HG03039 (cell line): ENCODE results near the gene BEX4.
A peak's percentile ranks its signal among the peaks of the same experiment; 100 is the strongest.
"Not testable (repeated sequence)": the region's sequence is repeated elsewhere in the genome, so short reads cannot be mapped to it uniquely, and the experiment has no call there.

ENCODE experiments used
- ATAC-seq: cut with Tn5 transposase; IDR thresholded peaks from one replicate; pipeline ENCODE4 v1.9.1; 2021; ENCODE audit warnings: mild to moderate bottlenecking, moderate library complexity; ENCODE audit not compliant: unreplicated experiment

The BEX4 gene

DNA sequence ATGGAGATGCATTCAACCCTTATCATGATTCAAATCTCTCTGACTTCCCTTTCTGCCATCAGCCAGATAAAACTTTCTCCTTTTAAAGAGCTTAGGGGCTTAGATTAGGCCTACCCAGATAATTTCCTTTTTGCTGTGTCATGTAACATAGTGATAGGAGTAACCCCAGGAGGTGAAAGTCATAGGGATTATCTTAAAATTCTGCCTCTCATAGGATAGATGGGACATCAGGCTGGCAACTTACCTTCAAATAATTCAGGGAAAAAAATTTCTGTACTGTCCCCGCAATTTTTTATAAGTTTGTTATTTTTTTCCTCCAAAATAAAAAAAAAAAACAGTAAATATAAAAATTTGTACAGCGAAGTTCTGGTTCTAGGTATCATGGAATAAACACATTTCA is 20.7 kb downstream of the BEX4 start:
- ATAC-seq = not testable (repeated sequence)

DNA sequence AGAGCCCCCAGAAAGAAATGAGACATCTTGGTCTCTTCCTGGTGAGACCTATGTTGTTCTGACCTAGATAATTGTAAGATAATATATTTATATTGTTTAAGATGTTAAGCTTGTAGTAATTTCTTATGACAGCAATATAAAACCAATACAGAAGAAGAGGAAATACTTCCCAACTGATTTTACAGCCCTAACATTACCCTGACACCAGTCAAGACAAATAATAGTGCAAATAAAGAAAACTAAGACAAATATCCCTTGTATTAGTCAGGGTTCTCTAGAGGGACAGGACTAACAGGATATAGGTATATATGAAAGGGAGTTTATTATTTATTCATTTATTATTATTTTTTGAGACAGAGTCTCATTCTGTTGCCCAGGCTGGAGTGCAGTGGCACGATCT is 21.4 kb downstream of the BEX4 start:
- ATAC-seq = no peak

DNA sequence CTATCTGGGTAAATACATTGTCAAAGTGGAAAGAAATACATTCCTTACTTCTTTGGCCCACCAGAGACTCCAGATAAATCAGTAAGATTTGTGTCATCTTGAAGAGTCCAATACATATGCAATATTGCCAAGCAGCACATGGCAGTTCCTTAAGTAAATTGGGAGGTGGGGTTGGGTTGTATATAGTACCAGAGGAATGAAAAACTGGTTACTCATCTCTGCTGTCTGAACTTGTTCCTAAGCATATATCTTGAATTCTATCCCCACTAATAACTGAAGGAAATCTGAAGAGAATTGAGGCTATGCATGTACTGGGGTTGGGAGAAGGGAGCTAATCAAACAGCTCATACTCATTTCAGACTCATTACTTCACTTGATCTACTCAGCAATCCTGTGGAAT is 25.2 kb downstream of the BEX4 start:
- ATAC-seq = no peak

DNA sequence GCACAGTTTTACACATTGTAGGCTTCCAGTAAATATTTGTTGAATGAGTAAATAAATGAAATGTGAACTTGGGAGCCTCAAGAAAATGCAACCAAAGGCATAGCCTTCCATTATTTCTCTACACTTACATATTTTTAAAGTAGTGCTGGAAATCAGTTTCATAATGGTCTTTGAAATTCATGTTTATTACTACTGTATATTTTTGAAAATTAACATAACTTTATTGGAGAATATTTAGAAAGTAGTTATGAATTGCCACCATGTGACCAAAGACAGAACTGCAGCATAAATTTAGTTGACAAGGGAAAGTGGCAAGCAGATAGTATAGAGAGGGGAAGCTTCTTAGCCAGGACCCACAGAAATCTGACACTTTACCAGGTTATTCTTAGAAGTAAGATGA is 33.6 kb downstream of the BEX4 start:
- ATAC-seq = no peak

DNA sequence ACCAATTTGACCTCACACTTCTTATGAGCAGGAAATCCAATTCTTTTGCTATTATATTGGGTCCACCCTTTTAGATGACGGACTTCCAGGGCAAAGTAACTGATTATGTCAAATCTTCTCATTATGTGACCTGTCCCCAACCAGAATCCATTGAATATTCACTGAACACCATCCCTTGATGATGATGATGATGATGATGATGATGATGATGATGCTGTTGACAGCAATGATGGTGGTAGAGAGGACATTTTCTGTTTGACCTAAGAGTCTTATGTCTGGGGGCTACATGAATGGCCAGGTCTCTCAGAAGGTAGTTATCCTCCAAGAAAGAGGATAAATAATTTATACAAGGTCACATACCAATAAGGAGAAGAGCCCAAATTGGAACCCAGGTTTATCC is 34.9 kb downstream of the BEX4 start:
- no peak for ATAC-seq

DNA sequence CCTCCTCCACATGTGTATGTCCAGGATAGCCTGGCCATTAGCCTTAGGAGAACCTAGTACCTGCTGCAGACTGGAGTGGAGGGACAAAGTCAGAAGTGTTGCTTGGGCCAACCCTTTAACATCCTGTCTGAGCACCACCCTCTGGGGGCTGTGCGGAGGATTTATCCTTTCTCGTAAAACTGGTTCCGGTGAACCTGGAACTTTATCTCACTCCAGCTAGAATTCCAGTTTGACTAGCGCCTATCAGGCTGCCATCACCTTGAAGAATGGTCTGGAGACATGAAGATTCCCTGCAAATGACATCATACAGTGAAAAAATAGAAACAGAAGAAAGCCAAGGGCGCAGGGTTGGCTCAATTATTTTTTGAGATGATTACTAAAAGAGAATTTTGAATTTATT is 36.1 kb downstream of the BEX4 start:
- no peak for ATAC-seq

DNA sequence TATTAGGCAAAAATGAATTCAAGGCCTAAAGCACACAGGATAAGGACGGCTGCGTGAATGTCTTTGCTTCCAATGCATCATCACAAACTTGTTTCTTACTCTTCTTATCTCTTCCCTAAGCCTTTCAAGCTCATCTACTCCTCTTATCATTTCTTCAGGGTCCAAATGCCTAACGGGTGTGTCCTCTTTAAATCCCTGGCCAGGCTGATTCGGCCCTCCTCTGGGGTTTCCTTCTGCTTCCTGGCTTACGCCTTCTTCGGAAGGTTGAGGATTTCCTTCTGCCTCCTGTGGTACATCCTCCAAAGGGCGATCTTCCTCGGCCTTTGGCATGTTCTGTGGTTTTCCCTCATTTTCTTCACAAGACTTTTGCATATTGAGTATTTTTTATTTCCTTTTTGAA is 38.7 kb downstream of the BEX4 start:
- no peak for ATAC-seq

DNA sequence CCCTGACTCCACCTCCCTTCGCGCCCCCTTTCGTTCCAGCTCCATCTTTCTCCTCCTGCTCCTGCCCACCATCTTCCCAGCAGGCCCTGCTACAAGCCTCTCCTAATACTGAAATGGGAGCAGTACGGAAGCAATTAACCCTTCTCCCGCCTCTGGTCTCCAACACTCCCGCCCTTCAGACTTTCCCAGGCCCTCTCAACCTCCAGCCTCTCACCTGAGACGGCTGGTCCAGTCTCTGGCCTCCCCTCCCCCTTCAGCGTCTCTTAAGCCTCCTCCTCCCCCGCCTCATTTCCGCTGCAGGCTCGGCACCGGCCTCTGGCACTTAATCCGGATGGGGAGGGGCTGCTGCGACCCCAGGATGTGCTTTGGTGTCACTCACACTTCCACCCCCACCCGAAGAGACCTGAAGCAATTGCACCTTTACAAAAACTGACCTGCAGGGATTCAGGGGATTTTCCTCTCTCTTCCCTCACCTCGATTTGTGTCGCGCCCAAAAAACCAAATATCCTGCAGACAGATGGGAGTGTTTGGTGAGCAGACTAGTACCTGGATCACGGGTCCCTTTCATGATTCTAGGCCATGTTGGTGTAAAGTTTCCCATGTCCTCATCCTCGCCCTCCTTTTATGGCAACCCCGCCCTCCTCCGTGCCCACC is 39.4 kb downstream of the BEX4 start:
- ATAC-seq = peak; percentile 56

DNA sequence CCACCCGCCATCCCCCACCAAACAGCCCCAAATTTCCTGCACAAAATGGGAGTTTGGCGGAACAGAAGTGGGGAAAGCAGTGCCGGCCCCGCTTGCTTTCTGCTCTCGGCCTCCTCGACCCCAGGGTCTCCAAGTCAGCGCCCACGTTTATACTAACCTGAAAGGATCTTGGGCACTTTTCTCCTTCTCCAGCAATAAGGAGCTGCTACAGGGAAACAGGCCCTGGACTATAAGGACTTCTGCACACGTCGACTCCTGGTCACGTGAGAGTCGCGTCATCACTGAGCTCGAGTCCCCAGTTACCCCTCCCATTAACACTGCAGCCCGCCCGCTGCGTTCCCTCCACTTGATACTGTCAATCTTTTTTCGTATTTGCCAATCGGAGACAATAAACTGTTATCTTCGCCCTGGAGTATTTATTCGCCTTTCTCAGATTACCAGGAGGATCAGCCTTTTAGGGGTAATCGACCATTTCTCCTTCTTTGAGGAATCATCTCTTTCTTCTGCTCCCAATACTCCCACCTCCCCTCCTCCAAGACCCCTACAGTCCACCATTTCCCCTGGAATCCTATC is 40.1 kb downstream of the BEX4 start, which contains the start of gene TCEAL8:
TSS of gene TCEAL8 (minus strand) at position 235 of the 573 bp plus-strand sequence. CDS start 1,176 bp downstream, outside the sequence.
- ATAC-seq = peak; percentile 98

DNA sequence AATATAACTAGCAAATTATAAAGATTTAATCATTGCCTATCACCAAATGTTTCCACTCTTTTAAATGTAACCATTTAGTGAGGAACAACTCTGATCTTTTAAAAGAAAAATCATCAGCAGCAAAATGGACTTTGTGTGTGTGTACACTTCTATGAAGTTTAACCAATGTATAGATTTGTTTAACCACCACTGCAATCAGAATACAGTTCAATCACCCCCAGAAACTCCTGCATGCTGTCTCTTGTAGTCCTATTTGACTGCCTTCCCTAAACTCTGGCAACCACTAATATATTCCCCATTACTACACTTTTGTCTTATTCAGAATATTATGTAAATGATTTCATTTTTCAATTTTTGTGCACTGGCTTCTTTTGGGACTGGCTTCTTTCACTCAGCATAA is 41.7 kb downstream of the BEX4 start:
- no peak for ATAC-seq

DNA sequence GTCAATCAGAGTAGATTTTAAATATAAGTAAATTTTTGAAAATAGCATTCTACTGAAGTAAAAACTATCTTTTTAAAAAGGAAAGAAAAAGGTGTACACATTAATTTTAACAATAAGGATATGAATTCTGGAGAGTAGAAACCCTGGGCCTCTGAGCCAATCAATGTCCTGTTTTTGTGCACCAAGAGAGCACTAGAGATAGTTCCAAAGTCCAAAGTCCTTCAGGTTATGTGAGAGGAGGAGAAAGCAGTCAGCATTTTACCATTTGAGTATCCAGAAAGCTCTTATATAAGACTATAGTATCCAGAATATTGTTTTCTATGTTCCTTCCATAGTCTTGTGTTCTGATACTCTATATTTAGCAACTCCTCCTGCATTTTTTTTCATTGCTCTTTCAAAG is 43.4 kb downstream of the BEX4 start:
- ATAC-seq = no peak
